Uterus (tissue), 4 donors: ENCODE measurements around the gene ABCC4. TPM values are rescaled to one million over a fixed set of nuclear protein-coding genes. Genes with fewer than 3 reads are reported as not detected.

ENCODE experiments used
- DNase-seq, 2 donors: peaks; one replicate each; pipeline ENCODE4 v3.0.0-alpha.2; 2019 to 2020
- H3K27ac ChIP-seq, 2 donors: fragments of 200-600 bp; sonication (generic); 1 replicate in 1 of 2; 2 replicates in 1 of 2; pipeline ENCODE4 v1.5.1; 2016 to 2018
- H3K27me3 ChIP-seq, 2 donors: fragments of 200-600 bp; sonication (generic); one replicate each; pipeline ENCODE4 v1.5.1; 2018 to 2019; ENCODE audit warnings: control low read depth in 1 of 2
- H3K36me3 ChIP-seq, 2 donors: fragments of 200-600 bp; sonication (generic); one replicate each; pipeline ENCODE4 v1.5.1; 2019; ENCODE audit warnings: control low read depth in 1 of 2
- H3K4me1 ChIP-seq, 2 donors: fragments of 200-600 bp; sonication (generic); one replicate each; pipeline ENCODE4 v1.5.1; 2018 to 2019; ENCODE audit warnings: control low read depth in 1 of 2
- H3K4me3 ChIP-seq, 2 donors: fragments of 200-600 bp; sonication (generic); 1 replicate in 1 of 2; 2 replicates in 1 of 2; pipeline ENCODE4 v1.5.1; 2018 to 2019; ENCODE audit warnings: mild to moderate bottlenecking in 1 of 2
- H3K9me3 ChIP-seq, 2 donors: fragments of 200-600 bp; sonication (generic); one replicate each; pipeline ENCODE4 v1.5.1; 2019; ENCODE audit warnings: control low read depth in 1 of 2
- POLR2A ChIP-seq, 2 donors: fragments of 450-650 bp; IDR thresholded peaks; one replicate each; pipeline ENCODE4 v1.6.1; 2016; ENCODE audit warnings: antibody characterized with exemption in 2 of 2, mild to moderate bottlenecking in 1 of 2, moderate library complexity in 1 of 2
- intact Hi-C: fragments of 100-400 bp; cut with DNase I; formaldehyde crosslinking; loops from one replicate; pipeline ENCODE4 v1.15.1; 2023; ENCODE audit warnings: low total_unique reads
- total RNA-seq, 4 donors: library from RNA; depleted of rRNA in 3 of 4; stranded (reverse); fragments of >200 nt in 3 of 4; gene quantifications; one replicate each; pipeline versions ENCODE4 v1.1.0 to v1.2.4, GENCODE V29; 2014 to 2023
- TF ChIP-seq, protein P1 (sequence below), 4 experiments: fragments of 200-600 bp in 2 of 4; fragments of 450-650 bp in 2 of 4; sonication (generic) in 2 of 4; IDR thresholded peaks; one replicate each; pipeline ENCODE4 v1.5.1; 2016 to 2019; ENCODE audit warnings: antibody characterized with exemption in 4 of 4, mild to moderate bottlenecking in 2 of 4, moderate library complexity in 1 of 4
- donor health status: DM: yes; HTN: yes; CAD: no.

Gene ABCC4
- total RNA-seq, 4 donors from 2014 or later: 13.8 to 37.7 (median 25.3) TPM

- no peaks in the 10 kb centered on the region for H3K27me3 ChIP-seq
- no peak overlapping the region for H3K27ac ChIP-seq
- TF ChIP-seq, protein P1, sequence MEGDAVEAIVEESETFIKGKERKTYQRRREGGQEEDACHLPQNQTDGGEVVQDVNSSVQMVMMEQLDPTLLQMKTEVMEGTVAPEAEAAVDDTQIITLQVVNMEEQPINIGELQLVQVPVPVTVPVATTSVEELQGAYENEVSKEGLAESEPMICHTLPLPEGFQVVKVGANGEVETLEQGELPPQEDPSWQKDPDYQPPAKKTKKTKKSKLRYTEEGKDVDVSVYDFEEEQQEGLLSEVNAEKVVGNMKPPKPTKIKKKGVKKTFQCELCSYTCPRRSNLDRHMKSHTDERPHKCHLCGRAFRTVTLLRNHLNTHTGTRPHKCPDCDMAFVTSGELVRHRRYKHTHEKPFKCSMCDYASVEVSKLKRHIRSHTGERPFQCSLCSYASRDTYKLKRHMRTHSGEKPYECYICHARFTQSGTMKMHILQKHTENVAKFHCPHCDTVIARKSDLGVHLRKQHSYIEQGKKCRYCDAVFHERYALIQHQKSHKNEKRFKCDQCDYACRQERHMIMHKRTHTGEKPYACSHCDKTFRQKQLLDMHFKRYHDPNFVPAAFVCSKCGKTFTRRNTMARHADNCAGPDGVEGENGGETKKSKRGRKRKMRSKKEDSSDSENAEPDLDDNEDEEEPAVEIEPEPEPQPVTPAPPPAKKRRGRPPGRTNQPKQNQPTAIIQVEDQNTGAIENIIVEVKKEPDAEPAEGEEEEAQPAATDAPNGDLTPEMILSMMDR (IDR thresholded peaks at IDR 0.05): no peak
- no peak for TF ChIP-seq POLR2A (IDR thresholded peaks at IDR 0.05)
- no peak overlapping the region for H3K4me3 ChIP-seq
- DNase-seq: no peak
- H3K36me3 ChIP-seq: no peaks in the 10 kb centered on the region
- no peaks in the 10 kb centered on the region for H3K9me3 ChIP-seq
- H3K4me1 ChIP-seq: no peaks in the 10 kb centered on the region
- intact Hi-C loops: no loop called here
These were observed 270.4 kb downstream of the ABCC4 start for GRCh38 chr13:95030821-95031343.

DNA sequence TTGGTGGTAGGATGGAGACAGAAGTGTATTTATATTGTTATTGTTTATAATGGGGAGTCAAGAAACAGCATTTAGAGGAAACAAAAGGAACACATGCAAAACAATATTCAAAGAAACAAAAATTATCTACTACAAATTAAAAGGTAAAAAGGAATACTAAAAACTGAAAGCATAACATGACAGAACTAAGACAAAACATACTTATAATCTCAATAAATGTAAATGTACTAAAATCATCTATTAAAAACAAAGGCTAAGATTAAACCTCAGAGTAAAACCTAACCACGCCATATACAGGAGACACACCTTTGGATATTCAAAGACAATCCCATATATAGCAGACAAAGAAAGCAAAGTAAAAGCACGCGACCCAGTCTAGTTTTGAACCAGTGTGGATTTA lies 273.6 kb downstream of the ABCC4 start:
- Histone ChIP-seq H3K4me3 (no peak overlapping the region), H3K27ac (no peak overlapping the region), H3K4me1 (no peaks in the 10 kb centered on the region), H3K9me3 (no peaks in the 10 kb centered on the region), H3K36me3 (no peaks in the 10 kb centered on the region), H3K27me3 (no peaks in the 10 kb centered on the region)
- intact Hi-C loops: no loop called here
- DNase-seq: no peak
- TF ChIP-seq, protein P1 (IDR thresholded peaks at IDR 0.05): no peak
- TF ChIP-seq POLR2A (IDR thresholded peaks at IDR 0.05): no peak

GRCh38 chr13:95025116-95025515 lies 276.1 kb downstream of the ABCC4 start:
- Histone ChIP-seq H3K36me3 (no peaks in the 10 kb centered on the region), H3K4me1 (no peaks in the 10 kb centered on the region), H3K9me3 (no peaks in the 10 kb centered on the region), H3K27ac (no peak overlapping the region), H3K4me3 (no peak overlapping the region), H3K27me3 (no peaks in the 10 kb centered on the region)
- no peak for DNase-seq
- no peak for TF ChIP-seq POLR2A (IDR thresholded peaks at IDR 0.05)
- intact Hi-C loops: no loop called here

- Histone ChIP-seq H3K4me3 (no peak overlapping the region), H3K36me3 (no peaks in the 10 kb centered on the region), H3K27me3 (no peaks in the 10 kb centered on the region), H3K4me1 (no peaks in the 10 kb centered on the region), H3K27ac (no peak overlapping the region), H3K9me3 (no peaks in the 10 kb centered on the region)
- no peak for TF ChIP-seq POLR2A (IDR thresholded peaks at IDR 0.05)
- TF ChIP-seq, protein P1 (IDR thresholded peaks at IDR 0.05): no peak
- intact Hi-C loops: no loop called here
- DNase-seq: no peak
These were observed 277.8 kb downstream of the ABCC4 start for GRCh38 chr13:95023405-95023804.

GRCh38 chr13:95020298-95020987 lies 280.8 kb downstream of the ABCC4 start:
- TF ChIP-seq, protein P1 (IDR thresholded peaks at IDR 0.05): no peak
- no peak for TF ChIP-seq POLR2A (IDR thresholded peaks at IDR 0.05)
- H3K4me1 ChIP-seq: no peaks in the 10 kb centered on the region
- DNase-seq: no peak
- H3K36me3 ChIP-seq: no peaks in the 10 kb centered on the region
- no peaks in the 10 kb centered on the region for H3K9me3 ChIP-seq
- intact Hi-C loops: no loop called here
- H3K4me3 ChIP-seq: no peak overlapping the region
- no peak overlapping the region for H3K27ac ChIP-seq
- no peaks in the 10 kb centered on the region for H3K27me3 ChIP-seq
